ENCODE measurements around the gene CCDC88B. TPM values are rescaled to one million over a fixed set of nuclear protein-coding genes. Genes with fewer than 3 reads are reported as not detected.

Gene CCDC88B
- total RNA-seq, 4 donors from 2014 or later, result 0.98 to 5.2 (median 2.1) TPM

DNA sequence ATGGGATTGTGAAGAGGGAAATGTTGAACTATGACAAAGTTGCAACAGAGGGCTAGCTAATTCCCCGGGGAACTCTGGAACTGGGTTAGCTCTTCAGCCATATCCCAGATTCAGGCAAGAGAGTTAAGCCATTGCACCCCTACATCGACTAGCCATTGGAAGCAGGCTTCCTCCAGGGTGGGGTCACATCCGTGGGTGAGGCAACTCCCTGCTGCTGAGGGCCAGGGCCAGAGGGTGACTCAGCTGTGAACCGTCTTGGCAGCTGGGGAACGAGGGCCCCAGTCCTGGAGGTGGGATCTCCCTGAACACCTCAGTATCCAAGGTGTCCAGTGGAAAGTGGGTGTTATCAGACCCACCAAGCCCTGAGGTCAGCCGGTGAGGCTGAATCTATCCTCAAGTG lies 60.1 kb downstream of the CCDC88B start:
- Histone ChIP-seq H3K36me3 (no peaks in the 10 kb centered on the region), H3K4me1 (peaks cover 0 to 7% of the 10 kb centered on the region in 2 donors), H3K4me3 (no peak overlapping the region), H3K9me3 (no peaks in the 10 kb centered on the region), H3K27ac (no peak overlapping the region), H3K27me3 (no peaks in the 10 kb centered on the region)
- DNase-seq, result no peak
- in situ Hi-C loops (cut with MboI; ENCODE audit: low sequenced_read_pairs in 4 of 4), result no loop called here
- no peak for ATAC-seq
- intact Hi-C loops (cut with DNase I; ENCODE audit: low total_unique reads), result no loop called here
- no peak for TF ChIP-seq POLR2A (IDR thresholded peaks at IDR 0.05)
- TF ChIP-seq, protein P1, sequence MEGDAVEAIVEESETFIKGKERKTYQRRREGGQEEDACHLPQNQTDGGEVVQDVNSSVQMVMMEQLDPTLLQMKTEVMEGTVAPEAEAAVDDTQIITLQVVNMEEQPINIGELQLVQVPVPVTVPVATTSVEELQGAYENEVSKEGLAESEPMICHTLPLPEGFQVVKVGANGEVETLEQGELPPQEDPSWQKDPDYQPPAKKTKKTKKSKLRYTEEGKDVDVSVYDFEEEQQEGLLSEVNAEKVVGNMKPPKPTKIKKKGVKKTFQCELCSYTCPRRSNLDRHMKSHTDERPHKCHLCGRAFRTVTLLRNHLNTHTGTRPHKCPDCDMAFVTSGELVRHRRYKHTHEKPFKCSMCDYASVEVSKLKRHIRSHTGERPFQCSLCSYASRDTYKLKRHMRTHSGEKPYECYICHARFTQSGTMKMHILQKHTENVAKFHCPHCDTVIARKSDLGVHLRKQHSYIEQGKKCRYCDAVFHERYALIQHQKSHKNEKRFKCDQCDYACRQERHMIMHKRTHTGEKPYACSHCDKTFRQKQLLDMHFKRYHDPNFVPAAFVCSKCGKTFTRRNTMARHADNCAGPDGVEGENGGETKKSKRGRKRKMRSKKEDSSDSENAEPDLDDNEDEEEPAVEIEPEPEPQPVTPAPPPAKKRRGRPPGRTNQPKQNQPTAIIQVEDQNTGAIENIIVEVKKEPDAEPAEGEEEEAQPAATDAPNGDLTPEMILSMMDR (IDR thresholded peaks at IDR 0.05 in 4 of 5, conservative IDR thresholded peaks at IDR 0.05 in 1 of 5), result no peak

DNA sequence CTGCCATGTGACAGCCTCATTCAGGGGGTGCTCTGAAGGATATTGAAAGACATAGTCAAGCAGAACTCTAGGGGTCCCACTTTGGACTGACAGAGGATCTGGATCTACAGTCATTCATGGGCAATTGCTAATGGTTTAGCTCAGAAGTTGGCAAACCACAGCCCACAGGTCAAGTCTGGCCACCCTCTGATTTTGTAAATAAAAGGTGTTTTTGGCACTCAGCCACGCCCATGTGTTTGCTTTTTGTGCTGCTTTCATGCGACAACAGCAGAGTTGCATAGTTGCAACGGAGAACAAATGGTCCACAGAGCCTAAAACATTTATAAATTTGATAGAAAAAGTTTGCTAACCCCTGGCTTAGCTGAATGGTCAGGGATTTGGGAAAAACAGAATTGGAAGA lies 60.7 kb downstream of the CCDC88B start:
- no peaks in the 10 kb centered on the region for H3K9me3 ChIP-seq
- TF ChIP-seq, protein P1 (IDR thresholded peaks at IDR 0.05 in 4 of 5, conservative IDR thresholded peaks at IDR 0.05 in 1 of 5), result no peak
- no peak for TF ChIP-seq POLR2A (IDR thresholded peaks at IDR 0.05)
- no peak overlapping the region for H3K4me3 ChIP-seq
- ATAC-seq, result no peak
- H3K27ac ChIP-seq, result no peak overlapping the region
- no peak for DNase-seq
- in situ Hi-C loops (cut with MboI; ENCODE audit: low sequenced_read_pairs in 4 of 4), result no loop called here
- intact Hi-C loops (cut with DNase I; ENCODE audit: low total_unique reads), result no loop called here
- H3K27me3 ChIP-seq, result no peaks in the 10 kb centered on the region
- peaks cover 0 to 6% of the 10 kb centered on the region in 2 donors for H3K4me1 ChIP-seq
- no peaks in the 10 kb centered on the region for H3K36me3 ChIP-seq

DNA sequence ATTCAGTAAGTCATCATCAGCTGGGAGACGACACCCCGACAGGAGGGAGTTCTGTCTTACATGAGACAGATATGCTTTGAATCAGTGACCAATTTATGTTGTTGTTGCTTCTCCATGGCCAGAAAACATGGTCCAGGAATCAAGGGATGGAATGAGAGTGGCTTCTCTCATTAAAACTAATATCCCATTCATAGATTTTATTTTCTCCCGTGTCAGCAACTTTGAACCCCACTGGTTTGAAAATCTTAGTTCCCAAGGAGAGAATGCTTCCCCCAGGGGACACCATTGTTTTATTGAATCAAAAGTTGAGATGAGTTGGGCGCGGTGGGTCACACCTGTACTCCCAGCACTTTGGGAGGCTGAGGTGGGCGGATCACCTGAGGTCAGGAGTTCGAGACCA lies 61.8 kb downstream of the CCDC88B start:
- H3K27ac ChIP-seq, result no peak overlapping the region
- in situ Hi-C loops (cut with MboI; ENCODE audit: low sequenced_read_pairs in 4 of 4) (no loop called here), intact Hi-C loops (cut with DNase I; ENCODE audit: low total_unique reads) (no loop called here)
- no peak for TF ChIP-seq POLR2A (IDR thresholded peaks at IDR 0.05)
- TF ChIP-seq, protein P1 (IDR thresholded peaks at IDR 0.05 in 4 of 5, conservative IDR thresholded peaks at IDR 0.05 in 1 of 5), result no peak
- no peak for ATAC-seq
- no peaks in the 10 kb centered on the region for H3K36me3 ChIP-seq
- H3K4me3 ChIP-seq, result no peak overlapping the region
- H3K27me3 ChIP-seq, result no peaks in the 10 kb centered on the region
- DNase-seq, result no peak
- no peaks in the 10 kb centered on the region for H3K9me3 ChIP-seq
- H3K4me1 ChIP-seq, result no peaks in the 10 kb centered on the region

DNA sequence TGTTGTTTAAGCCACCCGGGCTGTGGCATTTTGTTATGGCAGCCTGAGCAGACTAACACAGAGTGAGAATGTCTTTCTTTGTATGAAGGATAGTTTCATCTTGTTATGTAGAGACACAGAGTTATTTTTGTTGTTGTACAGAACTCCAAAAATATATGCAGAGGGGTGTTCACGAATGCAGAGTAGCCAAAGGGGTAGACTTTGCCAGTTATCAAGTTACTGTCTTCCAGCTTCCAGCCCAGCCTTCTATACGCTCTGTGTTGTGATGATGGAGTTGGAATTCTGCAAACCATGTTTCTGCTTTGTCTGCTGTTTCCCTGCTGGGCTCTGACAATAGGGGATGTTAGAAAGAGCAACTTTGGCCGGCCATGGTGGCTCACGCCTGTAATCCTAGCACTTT lies 63.1 kb downstream of the CCDC88B start:
- DNase-seq, result no peak
- H3K36me3 ChIP-seq, result no peaks in the 10 kb centered on the region
- no peak overlapping the region for H3K27ac ChIP-seq
- no peaks in the 10 kb centered on the region for H3K27me3 ChIP-seq
- intact Hi-C loops (cut with DNase I; ENCODE audit: low total_unique reads), result no loop called here
- TF ChIP-seq, protein P1 (IDR thresholded peaks at IDR 0.05 in 4 of 5, conservative IDR thresholded peaks at IDR 0.05 in 1 of 5), result no peak
- no peak for TF ChIP-seq POLR2A (IDR thresholded peaks at IDR 0.05)
- H3K4me1 ChIP-seq, result no peaks in the 10 kb centered on the region
- ATAC-seq, result no peak
- no peak overlapping the region for H3K4me3 ChIP-seq
- in situ Hi-C loops (cut with MboI; ENCODE audit: low sequenced_read_pairs in 4 of 4), result no loop called here
- H3K9me3 ChIP-seq, result no peaks in the 10 kb centered on the region

DNA sequence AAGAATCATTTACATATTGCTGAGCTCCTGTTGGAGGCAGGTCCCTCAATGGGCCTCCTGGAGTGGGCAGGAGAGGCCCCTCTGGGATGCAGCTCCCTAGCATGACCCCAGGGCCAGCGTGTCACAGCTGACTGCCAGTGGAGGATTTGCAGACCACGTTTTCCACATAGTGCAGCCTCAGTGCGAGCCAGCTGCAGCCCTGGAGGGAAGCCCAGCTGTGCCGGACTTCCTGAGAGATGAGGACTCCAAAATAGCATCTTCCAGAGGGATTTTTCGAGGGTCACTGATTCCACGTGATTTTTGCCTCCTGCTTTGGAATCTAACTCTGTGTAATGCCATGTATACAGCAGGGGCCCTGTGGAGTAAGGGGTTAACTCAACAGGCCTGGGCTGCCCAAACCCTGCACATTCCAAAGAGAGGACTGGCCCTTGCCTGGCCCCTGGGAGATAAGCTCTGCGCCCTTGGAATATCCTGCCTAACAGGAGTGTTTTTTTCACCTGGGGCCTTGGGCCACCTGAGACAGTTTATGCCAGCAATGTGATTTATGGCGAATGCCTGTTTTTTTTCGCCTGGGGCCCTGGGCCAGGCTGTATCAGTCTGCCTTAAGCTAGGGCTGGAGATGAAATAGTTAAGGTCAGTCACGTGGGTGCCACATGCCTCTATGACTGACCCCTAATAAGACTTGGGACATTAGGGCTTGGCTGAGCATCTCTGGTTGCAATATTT lies 66.4 kb downstream of the CCDC88B start:
- no peaks in the 10 kb centered on the region for H3K27me3 ChIP-seq
- no peak for DNase-seq
- no peaks in the 10 kb centered on the region for H3K36me3 ChIP-seq
- intact Hi-C loops (cut with DNase I; ENCODE audit: low total_unique reads), result no loop called here
- no peak for ATAC-seq
- no peaks in the 10 kb centered on the region for H3K9me3 ChIP-seq
- no peak overlapping the region for H3K27ac ChIP-seq
- no peaks in the 10 kb centered on the region for H3K4me1 ChIP-seq
- in situ Hi-C loops (cut with MboI; ENCODE audit: low sequenced_read_pairs in 4 of 4), result no loop called here
- H3K4me3 ChIP-seq, result no peak overlapping the region
- no peak for TF ChIP-seq POLR2A (IDR thresholded peaks at IDR 0.05)
- TF ChIP-seq, protein P1 (IDR thresholded peaks at IDR 0.05 in 4 of 5, conservative IDR thresholded peaks at IDR 0.05 in 1 of 5), result no peak
